ENCODE data around the gene FAM163A.
"Not testable (repeated sequence)": the region's sequence is repeated elsewhere in the genome, so short reads cannot be mapped to it uniquely, and the experiment has no call there.

The FAM163A gene

DNA sequence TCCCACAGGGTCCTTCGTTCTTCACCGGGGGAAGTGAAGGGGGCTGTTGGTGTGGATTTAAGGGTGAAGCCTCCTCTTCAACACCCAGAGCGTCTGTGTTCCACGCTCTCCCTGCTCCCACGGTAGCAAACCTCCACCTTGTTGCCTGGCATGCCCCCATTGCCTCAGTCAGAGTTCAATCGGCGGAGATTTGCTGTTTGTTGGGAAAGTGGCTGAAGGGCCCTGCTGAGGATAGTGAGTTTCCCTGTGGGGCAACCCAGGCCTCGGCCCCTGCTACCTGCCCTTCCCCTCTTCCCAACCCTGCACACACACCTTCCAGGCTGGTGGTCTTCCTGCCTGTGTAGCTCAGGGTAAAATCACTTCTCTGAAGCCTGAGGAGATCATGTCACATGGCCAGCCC, 74.0 kb downstream of the FAM163A start:
- DNase-seq, result no peak

DNA sequence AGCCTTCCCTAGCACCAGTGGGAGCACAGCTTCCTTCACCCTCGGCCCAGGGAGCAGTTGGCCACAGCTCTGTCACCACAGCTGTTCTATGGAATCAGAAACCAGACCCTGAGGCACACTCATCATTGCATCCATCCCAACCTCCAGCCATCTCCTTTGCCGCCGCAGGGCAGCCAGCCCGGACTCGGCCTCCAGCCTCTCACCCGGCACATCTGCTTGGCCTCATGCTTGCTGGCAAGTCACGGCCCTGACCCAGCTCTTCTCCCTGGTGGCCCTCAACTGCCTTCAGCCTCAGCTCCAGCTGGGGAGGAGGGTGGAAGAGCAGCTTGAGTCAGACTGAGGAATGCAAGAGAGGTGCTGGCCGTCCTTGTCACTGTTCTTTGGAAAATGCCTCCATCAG, 74.7 kb downstream of the FAM163A start:
- DNase-seq, result no peak

GRCh38 chr1:179818260-179818659, 75.2 kb downstream of the FAM163A start:
- DNase-seq, result no peak

GRCh38 chr1:179818743-179819173, 75.7 kb downstream of the FAM163A start:
- DNase-seq, result no peak

DNA sequence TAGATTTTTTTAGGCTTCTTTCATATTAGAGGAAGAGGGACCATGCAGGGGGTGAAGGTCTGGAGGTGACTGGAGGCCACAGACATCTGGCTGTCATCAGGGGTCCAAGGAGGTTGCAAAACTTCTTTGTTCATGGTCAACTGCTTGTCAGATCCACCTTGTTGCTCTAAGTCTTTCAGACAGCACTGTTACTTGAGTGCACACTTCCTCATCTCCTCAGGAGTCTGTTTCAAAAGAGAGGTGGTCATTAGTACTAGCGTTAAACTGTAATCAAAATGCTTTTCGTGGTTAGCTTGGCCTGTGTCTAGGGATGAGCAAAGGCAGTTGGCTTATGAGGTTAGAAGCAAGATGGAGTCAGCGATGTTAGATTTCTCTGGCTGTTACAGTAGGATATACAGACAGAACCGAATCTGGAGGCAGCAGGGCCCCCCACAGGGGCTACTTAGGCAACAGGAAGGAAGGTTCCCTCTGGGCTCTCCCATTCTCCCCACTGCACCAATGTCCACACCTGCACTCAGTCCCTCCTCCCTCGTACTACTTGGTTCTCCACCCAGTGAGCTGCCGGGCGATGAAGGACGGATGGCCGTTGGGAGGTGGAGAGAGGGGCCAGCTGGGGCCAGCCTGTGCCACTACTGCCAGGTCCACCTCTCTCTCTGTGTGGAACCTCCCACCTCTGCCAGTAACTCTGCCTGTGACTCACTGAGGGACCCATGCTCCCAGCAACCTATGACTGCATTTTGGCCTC, 77.3 kb downstream of the FAM163A start:
- no peak for DNase-seq

DNA sequence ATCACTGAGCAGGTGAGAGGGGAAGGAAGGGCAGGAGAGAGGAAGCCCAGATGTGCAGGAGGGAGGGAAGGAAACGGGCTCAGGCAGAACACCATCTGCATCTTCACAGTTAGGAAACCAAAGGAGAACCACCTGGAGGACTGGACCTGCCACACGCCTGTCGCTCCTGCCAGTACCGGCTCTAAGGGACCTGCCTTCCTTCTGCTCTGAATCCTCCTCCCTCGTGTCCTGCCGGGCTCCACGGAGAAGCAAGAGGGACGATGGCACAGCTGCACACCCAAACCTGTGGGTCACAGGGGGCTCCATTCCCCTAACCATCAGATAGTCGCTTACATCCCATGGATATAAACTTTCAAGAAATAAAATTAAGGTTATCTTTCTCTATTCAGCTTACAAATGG, 78.4 kb downstream of the FAM163A start:
- no peak for DNase-seq

DNA sequence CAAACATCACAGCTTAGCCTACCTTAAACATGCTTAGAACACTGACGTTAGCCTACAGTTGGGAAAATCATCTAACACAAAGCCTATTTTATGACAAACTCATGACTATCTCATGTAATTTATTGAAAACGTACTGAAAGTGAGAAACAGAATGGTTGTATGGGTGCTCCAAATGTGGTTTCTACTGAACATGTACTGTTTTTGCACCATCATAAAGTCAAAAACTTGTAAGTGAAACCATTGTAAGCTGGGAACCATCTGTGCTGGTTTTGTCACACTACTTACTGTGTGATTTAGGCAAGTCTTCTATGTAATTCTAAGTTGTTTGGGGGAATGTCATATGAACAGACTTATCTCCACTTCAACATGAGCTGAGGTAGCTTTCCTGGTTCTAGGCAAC, 79.0 kb downstream of the FAM163A start:
- DNase-seq, result no peak

- DNase-seq, result no peak
These were observed 80.6 kb downstream of the FAM163A start for GRCh38 chr1:179823693-179824092.

DNA sequence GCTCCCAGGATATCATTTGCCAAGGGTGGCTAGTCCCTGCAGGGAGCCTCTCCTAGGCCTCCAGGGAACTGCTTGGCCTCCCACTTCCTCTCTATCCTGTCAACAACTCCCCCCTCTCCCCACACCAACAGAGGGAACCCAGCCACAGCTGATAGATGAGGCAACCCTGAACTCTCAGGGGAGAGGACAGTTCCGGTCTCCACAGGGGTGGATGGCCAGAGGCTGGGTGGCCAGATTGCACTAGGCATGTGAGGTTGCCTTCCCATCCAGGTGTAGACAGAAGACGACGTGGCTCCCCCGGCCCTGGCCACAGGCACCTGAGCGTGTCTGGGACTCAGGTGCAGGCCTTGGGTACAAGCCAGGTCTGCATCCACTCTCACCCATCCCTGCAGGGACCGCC, 81.2 kb downstream of the FAM163A start:
- no peak for DNase-seq

GRCh38 chr1:179825206-179825605, 82.1 kb downstream of the FAM163A start:
- no peak for DNase-seq

GRCh38 chr1:179825798-179826460, 82.8 kb downstream of the FAM163A start:
- DNase-seq, result no peak

DNA sequence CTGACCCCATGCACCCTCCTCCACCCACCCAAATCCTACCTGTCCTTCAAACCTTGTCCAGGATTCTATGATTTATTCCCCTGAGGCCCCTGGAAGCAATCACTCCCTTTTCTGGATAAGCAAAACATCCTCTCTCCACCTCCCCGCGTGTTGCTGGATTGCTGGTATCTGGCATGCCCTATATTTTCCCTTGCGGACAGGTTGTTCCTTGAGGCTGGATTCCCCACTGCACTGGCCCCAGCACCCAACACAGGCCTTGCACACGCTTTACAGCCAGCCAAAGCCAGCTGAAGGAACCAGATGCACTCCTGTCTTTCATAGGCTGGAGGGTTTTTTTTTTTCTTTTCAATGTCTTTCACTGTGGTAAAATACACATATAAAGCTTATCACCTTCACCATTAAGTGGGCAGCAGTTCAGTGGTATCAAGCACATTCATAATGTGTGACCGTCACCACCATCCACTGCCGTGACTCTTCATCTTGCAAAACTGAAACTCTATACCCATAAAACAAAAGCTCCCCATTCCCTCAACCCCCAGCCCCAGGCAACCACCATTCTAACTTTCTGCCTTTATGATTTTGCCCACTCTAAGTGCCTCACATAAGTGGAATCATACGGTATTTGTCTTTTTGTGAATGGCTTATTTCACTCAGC, 83.7 kb downstream of the FAM163A start:
- no peak for DNase-seq

- DNase-seq, result no peak
These were observed 85.5 kb downstream of the FAM163A start for GRCh38 chr1:179828554-179829110.

DNA sequence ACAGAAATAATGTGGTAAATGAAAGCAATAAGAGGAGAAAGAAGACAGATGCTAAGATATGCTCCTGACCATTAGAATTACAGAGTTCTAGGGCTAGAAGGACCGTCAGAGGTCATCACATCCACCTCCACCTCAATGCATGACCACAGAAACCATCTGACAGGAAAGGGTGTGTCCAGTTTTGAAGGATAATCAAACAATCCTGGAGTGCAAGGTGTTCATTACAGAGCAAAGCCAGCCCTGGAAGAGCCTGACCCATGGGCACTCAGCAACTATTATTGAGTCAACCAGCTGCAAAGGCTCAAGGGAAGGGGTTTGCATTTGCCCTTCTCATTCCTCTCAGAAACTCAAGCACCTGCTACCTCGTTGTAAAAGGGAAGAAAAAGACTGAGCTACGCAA, 88.1 kb downstream of the FAM163A start:
- no peak for DNase-seq

- peak in 1 of 2 donors; percentile 34 for DNase-seq
These were observed 89.0 kb downstream of the FAM163A start for GRCh38 chr1:179831852-179832699.

- not testable (repeated sequence) for DNase-seq
These were observed 93.8 kb downstream of the FAM163A start for GRCh38 chr1:179836686-179837445.

DNA sequence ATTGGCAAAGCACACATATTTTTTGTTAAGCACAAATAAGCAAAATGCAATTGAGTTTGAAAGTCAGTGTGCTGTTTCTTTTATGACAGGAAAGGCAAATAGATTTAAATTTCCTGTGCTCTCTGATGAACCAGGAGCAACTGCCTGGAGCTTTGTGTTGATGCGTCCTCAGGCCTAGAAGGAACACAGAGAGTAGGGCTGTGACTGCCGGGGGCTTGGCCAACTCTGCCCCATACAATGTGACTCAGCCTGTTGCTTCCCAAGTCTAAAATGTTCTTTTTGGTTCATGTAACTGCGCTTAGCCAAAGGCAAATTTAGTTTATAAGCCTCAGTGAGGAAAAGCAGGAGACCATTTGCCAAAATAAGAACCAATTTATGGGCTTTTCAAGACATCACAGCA, 97.0 kb downstream of the FAM163A start:
- no peak for DNase-seq

DNA sequence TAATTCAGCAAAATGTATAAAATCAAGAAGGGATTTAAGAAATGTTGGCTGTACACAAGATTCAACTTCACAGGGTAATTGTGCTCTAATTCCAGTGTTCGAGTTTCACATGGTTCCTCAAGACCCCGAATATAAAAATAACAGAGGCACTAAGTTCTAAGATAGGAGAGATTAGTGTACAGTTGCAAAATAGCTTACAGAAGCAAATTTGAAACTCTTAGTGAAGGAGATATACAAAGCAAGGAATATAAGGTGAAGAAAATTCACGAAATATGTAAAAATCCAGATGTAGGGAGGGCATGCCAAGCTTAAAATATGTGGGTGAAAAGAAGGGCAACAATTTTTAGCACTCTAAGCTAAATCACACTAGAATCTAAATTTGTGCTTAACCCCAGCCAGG, 105.1 kb downstream of the FAM163A start:
- DNase-seq, result no peak

DNA sequence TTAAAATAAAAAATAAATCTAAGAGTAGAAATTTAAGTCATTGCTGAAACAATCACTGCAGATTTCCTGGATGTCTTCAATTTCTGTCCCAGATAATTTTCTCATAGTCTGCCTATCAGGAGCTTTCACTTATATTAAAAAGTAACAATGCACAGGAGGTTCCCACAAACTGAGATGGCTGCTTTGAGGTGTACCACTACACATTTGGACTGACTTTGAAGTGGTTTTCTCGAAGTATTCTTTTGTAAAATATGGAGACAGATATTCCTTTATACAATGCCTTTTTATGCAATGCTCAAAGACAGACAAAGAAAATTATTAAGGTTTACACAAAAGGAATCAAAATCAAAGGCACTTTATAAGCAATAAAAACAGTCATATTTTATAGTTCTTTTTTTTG, 110.0 kb downstream of the FAM163A start:
- no peak for DNase-seq

DNA sequence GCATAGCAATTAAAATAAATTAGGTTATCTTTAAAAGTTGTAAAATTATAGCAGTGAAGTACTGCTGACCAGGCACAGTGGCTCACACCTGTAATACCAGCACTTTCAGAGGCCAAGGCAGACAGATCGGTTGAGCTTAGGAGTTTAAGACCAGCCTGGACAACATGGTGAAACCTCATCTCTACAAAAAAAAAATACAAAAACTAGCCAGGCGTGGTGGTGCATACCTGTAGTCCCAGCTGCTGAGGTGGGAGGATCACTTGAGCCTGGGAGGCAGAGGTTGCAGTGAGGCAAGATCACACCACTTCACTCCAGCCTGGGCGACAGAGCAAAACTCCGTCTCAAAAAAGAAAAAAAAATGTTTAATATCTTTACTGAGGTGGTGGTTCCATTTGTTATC, 112.7 kb downstream of the FAM163A start:
- not testable (repeated sequence) for DNase-seq

DNA sequence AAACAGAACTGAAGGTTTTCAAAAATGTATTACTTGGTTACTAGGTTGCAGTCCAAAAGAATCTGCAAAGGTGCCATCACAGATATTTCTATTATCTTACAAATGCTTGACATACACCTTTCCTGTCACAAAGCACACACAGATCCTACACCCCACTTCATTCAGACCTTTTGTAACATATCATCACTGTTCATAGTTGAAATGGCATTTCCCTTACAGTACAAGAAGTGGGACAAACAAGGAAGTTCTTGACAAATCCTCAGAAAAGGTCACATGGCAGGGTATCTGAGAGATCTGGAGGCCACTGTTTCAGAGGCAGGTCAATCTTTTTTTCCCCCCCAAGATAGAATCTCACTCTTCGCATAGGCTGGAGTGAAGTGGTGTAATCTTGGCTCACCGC, 113.2 kb downstream of the FAM163A start:
- no peak for DNase-seq

DNA sequence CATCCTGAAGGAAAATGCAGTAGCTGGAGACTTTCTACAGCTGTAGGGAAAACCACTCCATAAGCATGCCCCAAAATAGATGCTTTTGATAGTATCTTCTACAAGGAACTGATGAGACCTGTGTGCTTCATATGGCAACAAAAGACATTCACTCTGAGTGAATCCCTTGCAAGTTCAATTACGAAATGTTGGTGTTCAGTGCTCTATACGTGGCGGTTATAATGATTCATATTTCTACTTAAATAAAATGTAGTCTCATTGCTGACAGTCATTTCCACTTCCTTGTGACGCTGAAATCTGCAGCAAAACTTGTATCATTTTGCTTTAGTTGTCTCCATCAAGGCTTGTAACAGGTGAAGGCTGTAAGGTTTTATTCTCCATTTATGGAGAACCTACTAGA, 113.9 kb downstream of the FAM163A start:
- DNase-seq, result no peak
